H1 (cell line): ENCODE measurements around the gene LIN28B. TPM values are rescaled to one million over a fixed set of nuclear protein-coding genes. Genes with fewer than 3 reads are reported as not detected.
"Not testable (repeated sequence)": the region's sequence is repeated elsewhere in the genome, so short reads cannot be mapped to it uniquely, and the experiment has no call there.

Source experiments
- CTCF ChIA-PET: fragments of 300-600 bp; sonication (Branson Sonifier 250); formaldehyde crosslinking; loops from one replicate; lab custom pipeline; 2021; ENCODE audit not compliant: partially characterized antibody; lab: Charles Lee
- POLR2A ChIA-PET: fragments of 300-600 bp; sonication (Branson Sonifier 250); formaldehyde crosslinking; loops from one replicate; lab custom pipeline; 2021; ENCODE audit warnings: inconsistent platforms; ENCODE audit not compliant: partially characterized antibody; lab: Charles Lee
- DNase-seq, 2 experiments: peaks; one replicate each; pipeline versions ENCODE4 v3.0.0 to v3.0.0-alpha.2; 2010 to 2022; ENCODE audit warnings: low spot score in 2 of 2, low read depth in 1 of 2, mixed read lengths in 1 of 2
- FAIRE-seq: peaks from 2 replicates; lab custom pipeline; 2011; peaks lifted over from hg19 to GRCh38; lab: Jason Lieb, UNC
- H2AFZ ChIP-seq: 2 replicates; pipeline ENCODE4 v1.8.1; 2012; ENCODE audit warnings: low read length, inconsistent platforms
- H2AK5ac ChIP-seq: 2 replicates; pipeline ENCODE4 v1.6.1; 2013; ENCODE audit warnings: low read depth, low read length
- H2BK120ac ChIP-seq: replicated peaks from 2 replicates; pipeline ENCODE3; 2013; ENCODE audit warnings: low read depth, low read length, inconsistent platforms
- H2BK12ac ChIP-seq: 2 replicates; pipeline ENCODE4 v1.6.1; 2013; ENCODE audit warnings: low read depth, low read length
- H2BK15ac ChIP-seq: 2 replicates; pipeline ENCODE4 v1.6.1; 2013; ENCODE audit warnings: low read length
- H2BK20ac ChIP-seq: 2 replicates; pipeline ENCODE4 v1.6.1; 2013; ENCODE audit warnings: low read length
- H2BK5ac ChIP-seq: 2 replicates; pipeline ENCODE4 v1.6.1; 2013; ENCODE audit warnings: low read depth, low read length
- H3K14ac ChIP-seq: 2 replicates; pipeline ENCODE4 v1.6.1; 2013; ENCODE audit warnings: inconsistent platforms; ENCODE audit not compliant: insufficient read length
- H3K18ac ChIP-seq: 2 replicates; pipeline ENCODE4 v1.6.1; 2013; ENCODE audit warnings: low read length; ENCODE audit errors: extremely low read depth
- H3K23ac ChIP-seq: 2 replicates; pipeline ENCODE4 v1.6.1; 2013; ENCODE audit warnings: inconsistent platforms; ENCODE audit not compliant: insufficient read length
- H3K23me2 ChIP-seq: 2 replicates; pipeline ENCODE4 v1.6.1; 2013; ENCODE audit warnings: low read depth, low read length
- H3K27ac ChIP-seq: 2 replicates; pipeline ENCODE4 v1.6.1; 2011; ENCODE audit warnings: low read depth, low read length, inconsistent platforms
- H3K27me3 ChIP-seq, 4 experiments: replicated peaks in 1 of 4; 1 replicate in 1 of 4; 2 replicates in 3 of 4; pipeline versions ENCODE4 v1.6.1 to v1.8.1; 2011 to 2013; ENCODE audit warnings: low read length in 3 of 4, mild to moderate bottlenecking in 3 of 4, inconsistent platforms in 2 of 4, mixed read lengths in 2 of 4, moderate library complexity in 1 of 4; ENCODE audit not compliant: control insufficient read depth in 3 of 4, insufficient read depth in 3 of 4; ENCODE audit errors: extremely low read depth in 1 of 4
- H3K36me3 ChIP-seq, 4 experiments: 2 replicates each; pipeline versions ENCODE4 v1.6.1 to v1.8.1; 2011 to 2013; ENCODE audit warnings: mild to moderate bottlenecking in 4 of 4, low read length in 3 of 4, moderate library complexity in 2 of 4, control low read depth in 1 of 4, inconsistent platforms in 1 of 4; ENCODE audit not compliant: insufficient read depth in 4 of 4, control insufficient read depth in 2 of 4
- H3K4ac ChIP-seq: replicated peaks from 2 replicates; pipeline ENCODE3; 2013; ENCODE audit warnings: low read length, low read depth, mixed read lengths, inconsistent platforms; ENCODE audit not compliant: insufficient read length
- H3K4me1 ChIP-seq, 4 experiments: replicated peaks in 1 of 4; 1 replicate in 1 of 4; 2 replicates in 3 of 4; pipeline versions ENCODE4 v1.6.1 to v1.8.1; 2011 to 2013; ENCODE audit warnings: low read length in 3 of 4, inconsistent platforms in 2 of 4, mixed read lengths in 1 of 4; ENCODE audit not compliant: insufficient read depth in 4 of 4, control insufficient read depth in 3 of 4
- H3K4me2 ChIP-seq, 2 experiments: 2 replicates each; pipeline versions ENCODE4 v1.6.1 to v1.8.1; 2011 to 2013; ENCODE audit warnings: low read depth in 2 of 2, low read length in 2 of 2, control low read depth in 1 of 2, inconsistent platforms in 1 of 2, mild to moderate bottlenecking in 1 of 2; ENCODE audit not compliant: insufficient read depth in 1 of 2
- H3K4me3 ChIP-seq, 4 experiments: fragments of 200-600, 300-600 bp in 1 of 4; sonication (generic), shearing (Covaris generic), sonication (Bioruptor Twin) in 1 of 4; 2 replicates each; pipeline versions ENCODE4 v1.5.1 to v1.8.1; 2011 to 2016; ENCODE audit warnings: low read length in 4 of 4, low read depth in 3 of 4, control low read depth in 2 of 4, inconsistent platforms in 2 of 4, mild to moderate bottlenecking in 2 of 4, mixed read lengths in 1 of 4, moderate library complexity in 1 of 4; ENCODE audit not compliant: insufficient read depth in 2 of 4; ENCODE audit errors: extremely low read depth in 1 of 4
- H3K56ac ChIP-seq: replicated peaks from 2 replicates; pipeline ENCODE3; 2013; ENCODE audit warnings: low read depth, mild to moderate bottlenecking, mixed read lengths, low read length, inconsistent platforms; ENCODE audit not compliant: insufficient read length
- H3K79me1 ChIP-seq: 2 replicates; pipeline ENCODE4 v1.6.1; 2013; ENCODE audit warnings: low read depth, low read length, control low read depth
- H3K79me2 ChIP-seq, 2 experiments: 2 replicates each; pipeline versions ENCODE4 v1.6.1 to v1.8.1; 2012 to 2013; ENCODE audit warnings: low read length in 2 of 2, mild to moderate bottlenecking in 2 of 2, inconsistent platforms in 1 of 2; ENCODE audit not compliant: insufficient read depth in 2 of 2, control insufficient read depth in 1 of 2
- H3K9ac ChIP-seq, 4 experiments: replicated peaks in 1 of 4; 1 replicate in 1 of 4; 2 replicates in 3 of 4; pipeline versions ENCODE4 v1.6.1 to v1.8.1; 2011 to 2013; ENCODE audit warnings: low read depth in 3 of 4, low read length in 3 of 4, control low read depth in 2 of 4, mild to moderate bottlenecking in 2 of 4, moderate library complexity in 2 of 4, inconsistent platforms in 1 of 4; ENCODE audit errors: extremely low read depth in 1 of 4
- H3K9me3 ChIP-seq, 2 experiments: 2 replicates each; pipeline versions ENCODE4 v1.6.1 to v1.8.1; 2012 to 2013; ENCODE audit warnings: mild to moderate bottlenecking in 2 of 2, moderate library complexity in 2 of 2, control low read depth in 1 of 2, inconsistent platforms in 1 of 2, low read depth in 1 of 2, low read length in 1 of 2, mixed read lengths in 1 of 2; ENCODE audit not compliant: insufficient read depth in 2 of 2
- H4K20me1 ChIP-seq, 2 experiments: replicated peaks in 1 of 2; 2 replicates each; pipeline versions ENCODE3 to v1.8.1; 2011 to 2013; ENCODE audit warnings: inconsistent platforms in 2 of 2, low read length in 2 of 2, mild to moderate bottlenecking in 1 of 2; ENCODE audit not compliant: insufficient read depth in 2 of 2, control insufficient read depth in 1 of 2
- H4K5ac ChIP-seq: 2 replicates; pipeline ENCODE4 v1.6.1; 2013; ENCODE audit warnings: low read length, low read depth, mixed read lengths, inconsistent platforms; ENCODE audit not compliant: insufficient read length
- H4K8ac ChIP-seq: 2 replicates; pipeline ENCODE4 v1.8.0; 2013; ENCODE audit warnings: mild to moderate bottlenecking, moderate library complexity, low read length, inconsistent platforms; ENCODE audit not compliant: insufficient read depth; ENCODE audit errors: extremely low read depth
- H4K91ac ChIP-seq: replicated peaks from 2 replicates; pipeline ENCODE3; 2013; ENCODE audit warnings: low read length, mixed read lengths, inconsistent platforms; ENCODE audit not compliant: insufficient read length
- WGBS, 2 experiments: shearing (Covaris generic) in 1 of 2; methylation state at CpG; one replicate each; pipeline versions ENCODE4 v1.1.6 to v1.1.7; 2013 to 2015; ENCODE audit warnings: low lambda C conversion rate in 2 of 2, mixed read lengths in 2 of 2, inconsistent platforms in 1 of 2, low coverage in 1 of 2, missing lambda C conversion rate in 1 of 2; ENCODE audit not compliant: insufficient replicate concordance in 2 of 2, insufficient coverage in 1 of 2, insufficient read length in 1 of 2; ENCODE audit errors: extremely low coverage in 1 of 2, missing lambda C conversion rate in 1 of 2; 5-methylcytosine and 5-hydroxymethylcytosine counted together
- polyA plus RNA-seq, 7 experiments: library from polyadenylated mRNA; depleted of rRNA in 3 of 7; stranded (reverse) in 5 of 7; unstranded in 2 of 7; fragments of >200 nt in 5 of 7; fragments of 200-250 nt in 2 of 7; gene quantifications; 1 replicate in 5 of 7; 2 replicates in 1 of 7; 4 replicates in 1 of 7; pipeline versions ENCODE4 v1.2.1 to v1.2.3, GENCODE V29; 2011 to 2013; ENCODE audit warnings: missing spikeins in 2 of 7, mixed read lengths in 2 of 7
- total RNA-seq: library from RNA; stranded (reverse); fragmentation: NEBNext Ultra II Directional; extraction: Animal tissue kit (Norgen Biotek cat#: 25700); gene quantifications from 2 replicates; pipeline ENCODE4 v1.2.1, GENCODE V29; 2021

LIN28B gene
- total and polyA plus RNA-seq, 2 of the 8 experiments (the other 6 are each of a cell fraction or from before 2014, with no cell fraction given): 27.4 to 94.7 TPM

- H4K20me1 ChIP-seq, H4K5ac ChIP-seq, H3K9ac ChIP-seq, H3K14ac ChIP-seq, H3K23ac ChIP-seq, H3K23me2 ChIP-seq, H2BK15ac ChIP-seq, H2BK5ac ChIP-seq, POLR2A ChIA-PET, H3K56ac ChIP-seq, H3K4me3 ChIP-seq, H2BK12ac ChIP-seq, FAIRE-seq, H2BK20ac ChIP-seq, CTCF ChIA-PET, H2AK5ac ChIP-seq, H2AFZ ChIP-seq, H3K27ac ChIP-seq, H3K4me1 ChIP-seq, H3K4ac ChIP-seq, H3K79me1 ChIP-seq, H3K4me2 ChIP-seq, DNase-seq, H4K8ac ChIP-seq, H4K91ac ChIP-seq, H2BK120ac ChIP-seq, H3K18ac ChIP-seq, H3K27me3 ChIP-seq: not testable (repeated sequence)
- Histone ChIP-seq H3K79me2 (peaks cover 0 to 77% of the 10 kb centered on the region in 2 experiments; a peak in 3 of 4 replicates), H3K36me3 (peaks cover 2 to 22% (median 10%) of the 10 kb centered on the region in 4 experiments; a peak in 5 of 8 replicates), H3K9me3 (peaks cover 0 to 11% of the 10 kb centered on the region in 2 experiments; a peak in 1 of 4 replicates)
- WGBS, 2 experiments: 80% methylated on average over 1 of the region's 37 CpGs; no CpG with 5 or more reads in 1 of the 2 experiments
Observed at GRCh38 chr6:104991062-104991461, 34.2 kb downstream of the LIN28B start.

DNA sequence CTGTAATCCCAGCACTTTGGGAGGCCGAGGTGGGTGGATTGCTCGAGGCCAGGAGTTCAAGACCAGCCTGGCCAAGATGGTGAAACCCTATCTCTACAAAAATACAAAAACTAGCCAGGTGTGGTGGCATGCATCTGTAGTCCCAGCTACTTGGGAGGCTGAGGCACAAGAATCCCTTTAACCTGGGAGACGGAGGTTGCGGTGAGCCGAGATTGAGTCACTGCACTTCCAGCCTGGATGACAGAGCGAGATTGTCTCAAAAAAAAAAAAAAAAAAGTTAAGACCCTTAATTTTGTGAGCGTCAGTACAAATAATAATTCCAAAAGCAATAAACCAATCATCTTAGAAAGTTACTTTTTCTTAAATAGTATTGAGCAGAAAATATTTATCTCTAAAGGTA lies 36.7 kb downstream of the LIN28B start:
- DNase-seq, H3K79me1 ChIP-seq, H3K56ac ChIP-seq, H2BK20ac ChIP-seq, H2BK120ac ChIP-seq, H3K27ac ChIP-seq, H2BK15ac ChIP-seq, H2AFZ ChIP-seq, H3K4me2 ChIP-seq, H4K91ac ChIP-seq, H4K8ac ChIP-seq, H3K4me1 ChIP-seq, H3K14ac ChIP-seq, H3K23ac ChIP-seq, H3K4ac ChIP-seq, H2BK12ac ChIP-seq, H3K23me2 ChIP-seq, H2AK5ac ChIP-seq, H3K4me3 ChIP-seq, H3K9ac ChIP-seq, H4K5ac ChIP-seq, H2BK5ac ChIP-seq, FAIRE-seq, H3K27me3 ChIP-seq, H3K18ac ChIP-seq, H4K20me1 ChIP-seq: not testable (repeated sequence)
- Histone ChIP-seq H3K9me3 (peaks cover 0 to 11% of the 10 kb centered on the region in 2 experiments; a peak in 1 of 4 replicates), H3K36me3 (peaks cover 0 to 20% (median 8%) of the 10 kb centered on the region in 4 experiments; a peak in 3 of 8 replicates), H3K79me2 (peaks cover 0 to 78% of the 10 kb centered on the region in 2 experiments; a peak in 3 of 4 replicates)
- 96% methylated on average over 7 of the region's 7 CpGs; no CpG with 5 or more reads in 1 of the 2 experiments for WGBS, 2 experiments
- POLR2A ChIA-PET: interaction anchor here (0.8 to 1.7 kb wide), 4 partner anchors 25 to 63 kb away, joined by 3 to 4 read pairs (median 4); no protein-coding TSS in a partner anchor
- CTCF ChIA-PET: interaction anchor here (1.1 to 1.7 kb wide), 2 partner anchors 12 to 85 kb away, joined by 3 to 4 read pairs; no protein-coding TSS in a partner anchor
